Adipocyte (in vitro differentiated cells): ENCODE data around the gene TBX2.

Experiments used
- DNase-seq: peaks from one replicate; pipeline ENCODE4 v3.0.0-alpha.2; 2015; ENCODE audit warnings: low read depth
- H3K27me3 ChIP-seq: replicated peaks from 2 replicates; pipeline ENCODE4 v1.7.0; 2013; ENCODE audit warnings: mild to moderate bottlenecking, low read length, moderate library complexity; ENCODE audit not compliant: control insufficient read depth, insufficient read depth
- H3K36me3 ChIP-seq: 2 replicates; pipeline ENCODE4 v1.7.0; 2013; ENCODE audit warnings: low read length, mild to moderate bottlenecking, moderate library complexity; ENCODE audit not compliant: control insufficient read depth, insufficient read depth, severe bottlenecking
- H3K4me1 ChIP-seq: 2 replicates; pipeline ENCODE4 v1.7.0; 2013; ENCODE audit warnings: mild to moderate bottlenecking, low read length, moderate library complexity; ENCODE audit not compliant: control insufficient read depth, insufficient read depth
- H3K4me3 ChIP-seq: 2 replicates; pipeline ENCODE4 v1.7.0; 2013; ENCODE audit warnings: mild to moderate bottlenecking, low read length, moderate library complexity
- H3K9ac ChIP-seq: 2 replicates; pipeline ENCODE4 v1.7.0; 2013; ENCODE audit warnings: mild to moderate bottlenecking, low read length, moderate library complexity
- H3K9me3 ChIP-seq: 2 replicates; pipeline ENCODE4 v1.7.0; 2013; ENCODE audit warnings: mild to moderate bottlenecking, low read length, moderate library complexity; ENCODE audit not compliant: control insufficient read depth

Gene TBX2

GRCh38 chr17:61392679-61393078 is 7.0 kb upstream of the TBX2 start:
- H3K4me3 ChIP-seq, result no peak overlapping the region
- H3K27me3 ChIP-seq, result no peaks in the 10 kb centered on the region
- no peak overlapping the region for H3K9ac ChIP-seq
- H3K9me3 ChIP-seq, result no peaks in the 10 kb centered on the region
- no peak for DNase-seq
- peaks cover 9% of the 10 kb centered on the region for H3K4me1 ChIP-seq
- no peaks in the 10 kb centered on the region for H3K36me3 ChIP-seq

GRCh38 chr17:61393550-61393903 is 6.1 kb upstream of the TBX2 start:
- Histone ChIP-seq H3K9ac (no peak overlapping the region), H3K36me3 (no peaks in the 10 kb centered on the region), H3K9me3 (no peaks in the 10 kb centered on the region), H3K4me3 (no peak overlapping the region), H3K4me1 (peaks cover 17% of the 10 kb centered on the region), H3K27me3 (no peaks in the 10 kb centered on the region)
- no peak for DNase-seq

- no peak for DNase-seq
- peaks cover 18% of the 10 kb centered on the region for H3K4me1 ChIP-seq
- H3K27me3 ChIP-seq, result no peaks in the 10 kb centered on the region
- no peak overlapping the region for H3K9ac ChIP-seq
- H3K36me3 ChIP-seq, result no peaks in the 10 kb centered on the region
- no peak overlapping the region for H3K4me3 ChIP-seq
- H3K9me3 ChIP-seq, result no peaks in the 10 kb centered on the region
Observed at GRCh38 chr17:61393904-61394629, 5.6 kb upstream of the TBX2 start.

GRCh38 chr17:61394630-61395408 is 4.8 kb upstream of the TBX2 start:
- H3K9ac ChIP-seq, result no peak overlapping the region
- no peaks in the 10 kb centered on the region for H3K9me3 ChIP-seq
- no peaks in the 10 kb centered on the region for H3K36me3 ChIP-seq
- peaks cover 18% of the 10 kb centered on the region for H3K4me1 ChIP-seq
- H3K27me3 ChIP-seq, result no peaks in the 10 kb centered on the region
- no peak overlapping the region for H3K4me3 ChIP-seq
- no peak for DNase-seq

- Histone ChIP-seq H3K27me3 (no peaks in the 10 kb centered on the region), H3K36me3 (no peaks in the 10 kb centered on the region), H3K9me3 (no peaks in the 10 kb centered on the region), H3K4me1 (peaks cover 18% of the 10 kb centered on the region), H3K9ac (no peak overlapping the region), H3K4me3 (no peak overlapping the region)
- DNase-seq, result no peak
Observed at GRCh38 chr17:61395409-61395982, 4.1 kb upstream of the TBX2 start.

- Histone ChIP-seq H3K9ac (no peak overlapping the region), H3K27me3 (no peaks in the 10 kb centered on the region), H3K4me3 (peak overlapping the region; percentile 67), H3K9me3 (no peaks in the 10 kb centered on the region), H3K36me3 (no peaks in the 10 kb centered on the region), H3K4me1 (peaks cover 18% of the 10 kb centered on the region)
- DNase-seq, result no peak
Observed at GRCh38 chr17:61395983-61396585, 3.6 kb upstream of the TBX2 start.

- peak overlapping the region; percentile 77 for H3K9ac ChIP-seq
- H3K4me3 ChIP-seq, result peak overlapping the region; percentile 67
- DNase-seq, result peak; percentile 45
- no peaks in the 10 kb centered on the region for H3K27me3 ChIP-seq
- no peaks in the 10 kb centered on the region for H3K36me3 ChIP-seq
- H3K4me1 ChIP-seq, result peaks cover 24% of the 10 kb centered on the region
- no peaks in the 10 kb centered on the region for H3K9me3 ChIP-seq
Observed at GRCh38 chr17:61396586-61397085, 3.0 kb upstream of the TBX2 start.

GRCh38 chr17:61397086-61397842 is 2.4 kb upstream of the TBX2 start:
- H3K9me3 ChIP-seq, result no peaks in the 10 kb centered on the region
- peaks cover 28% of the 10 kb centered on the region for H3K4me1 ChIP-seq
- H3K9ac ChIP-seq, result peak overlapping the region; percentile 93
- no peaks in the 10 kb centered on the region for H3K36me3 ChIP-seq
- DNase-seq, result peak; percentile 76
- peak overlapping the region; percentile 93 for H3K4me3 ChIP-seq
- no peaks in the 10 kb centered on the region for H3K27me3 ChIP-seq

GRCh38 chr17:61398721-61399130 is 917 bp upstream of the TBX2 start:
- H3K36me3 ChIP-seq, result peaks cover 9% of the 10 kb centered on the region
- H3K27me3 ChIP-seq, result no peaks in the 10 kb centered on the region
- peaks cover 35% of the 10 kb centered on the region for H3K4me1 ChIP-seq
- H3K9me3 ChIP-seq, result no peaks in the 10 kb centered on the region
- peak overlapping the region; percentile 93 for H3K4me3 ChIP-seq
- no peak for DNase-seq
- H3K9ac ChIP-seq, result peak overlapping the region; percentile 93

- peak overlapping the region; percentile 90 for H3K4me3 ChIP-seq
- H3K4me1 ChIP-seq, result peaks cover 31% of the 10 kb centered on the region
- peak; percentile 65 for DNase-seq
- peaks cover 23% of the 10 kb centered on the region for H3K36me3 ChIP-seq
- H3K9me3 ChIP-seq, result no peaks in the 10 kb centered on the region
- peak overlapping the region; percentile 96 for H3K9ac ChIP-seq
- no peaks in the 10 kb centered on the region for H3K27me3 ChIP-seq
Observed at GRCh38 chr17:61400066-61400716, 548 bp downstream of the TBX2 start.
